T-helper 1 cell treated with Interleukin-12 subunit alpha and Interleukin-12 subunit beta and Interleukin-4 antibody, amounts not matched to agents 30 μg/mL and 1 μg/mL, for 36 hours (primary cell): ENCODE data around the gene MYEF2.

Experiments
- H3K27ac Mint-ChIP-seq: one replicate; pipeline ENCODE4 v1.8.0; 2021; ENCODE audit warnings: mild to moderate bottlenecking, mixed read lengths
- H3K27me3 Mint-ChIP-seq: one replicate; pipeline ENCODE4 v1.8.0; 2021; ENCODE audit warnings: low read depth, mixed read lengths
- H3K36me3 Mint-ChIP-seq: one replicate; pipeline ENCODE4 v1.8.0; 2021; ENCODE audit warnings: low read depth, mixed read lengths
- H3K4me1 Mint-ChIP-seq: one replicate; pipeline ENCODE4 v1.8.0; 2021; ENCODE audit warnings: low read depth, mixed read lengths
- H3K4me3 Mint-ChIP-seq: one replicate; pipeline ENCODE4 v1.8.0; 2021; ENCODE audit warnings: mild to moderate bottlenecking, moderate library complexity, mixed read lengths
- H3K9me3 Mint-ChIP-seq: one replicate; pipeline ENCODE4 v1.8.0; 2021; ENCODE audit warnings: mixed read lengths

The MYEF2 gene

DNA sequence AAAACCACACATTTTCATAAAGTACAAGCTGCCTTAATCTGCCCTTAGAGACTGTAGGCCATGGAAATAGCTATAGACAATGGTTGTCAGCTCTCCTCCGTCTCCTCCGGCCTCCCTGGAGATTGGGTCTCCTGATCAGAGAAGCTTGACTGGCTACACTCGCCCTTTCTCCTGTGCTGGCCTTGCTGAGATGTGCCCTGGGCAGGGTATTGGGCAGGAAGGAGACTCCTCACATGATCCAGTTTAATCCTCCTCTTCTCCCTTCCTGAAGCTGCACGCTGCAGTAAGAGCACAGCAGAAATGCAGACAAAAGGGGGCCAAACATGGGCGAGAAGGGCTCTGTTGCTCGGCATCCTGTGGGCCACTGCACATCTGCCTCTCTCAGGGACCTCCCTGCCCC is 57.4 kb downstream of the MYEF2 start, which contains the start of gene SLC24A5:
TSS of gene SLC24A5 (plus strand) at position 246 of the 400 bp plus-strand sequence. CDS start at position 301, 55 bp downstream.
- H3K4me3 Mint-ChIP-seq: no peak within 1 kb of the TSS
- no peaks in the 10 kb centered on the region for H3K4me1 Mint-ChIP-seq
- no peaks in the 10 kb centered on the region for H3K36me3 Mint-ChIP-seq
- H3K27me3 Mint-ChIP-seq: peaks cover 7% of the 10 kb centered on the region
- no peaks in the 10 kb centered on the region for H3K9me3 Mint-ChIP-seq
- no peak within 1 kb of the TSS for H3K27ac Mint-ChIP-seq

DNA sequence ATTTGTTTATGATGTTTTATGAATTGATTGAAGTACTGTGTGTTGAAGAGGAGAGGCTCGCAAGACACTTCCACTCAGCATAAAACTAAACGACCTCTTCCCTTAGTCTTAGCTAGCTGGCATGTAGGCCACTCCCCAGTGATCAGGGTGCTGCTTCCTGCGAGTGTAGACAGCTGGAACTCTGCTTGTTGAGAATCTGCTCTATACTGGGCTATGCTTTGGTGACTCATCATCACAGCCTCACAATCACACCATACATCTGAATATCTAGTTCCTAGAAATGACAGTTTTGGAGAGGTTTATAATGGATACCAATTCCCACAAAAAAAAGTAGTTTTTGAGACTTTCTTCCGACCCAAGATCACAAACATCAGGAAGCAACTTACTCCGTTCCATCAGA is 58.8 kb downstream of the MYEF2 start:
- H3K9me3 Mint-ChIP-seq: no peaks in the 10 kb centered on the region
- no peaks in the 10 kb centered on the region for H3K4me1 Mint-ChIP-seq
- H3K27ac Mint-ChIP-seq: no peak overlapping the region
- peaks cover 7% of the 10 kb centered on the region for H3K27me3 Mint-ChIP-seq
- H3K36me3 Mint-ChIP-seq: no peaks in the 10 kb centered on the region
- H3K4me3 Mint-ChIP-seq: no peak overlapping the region

- Mint-ChIP-seq H3K36me3 (no peaks in the 10 kb centered on the region), H3K4me1 (no peaks in the 10 kb centered on the region), H3K27ac (no peak overlapping the region), H3K27me3 (peaks cover 4% of the 10 kb centered on the region), H3K4me3 (no peak overlapping the region), H3K9me3 (no peaks in the 10 kb centered on the region)
Measured at GRCh38 chr15:48112242-48112641, 65.9 kb downstream of the MYEF2 start.

DNA sequence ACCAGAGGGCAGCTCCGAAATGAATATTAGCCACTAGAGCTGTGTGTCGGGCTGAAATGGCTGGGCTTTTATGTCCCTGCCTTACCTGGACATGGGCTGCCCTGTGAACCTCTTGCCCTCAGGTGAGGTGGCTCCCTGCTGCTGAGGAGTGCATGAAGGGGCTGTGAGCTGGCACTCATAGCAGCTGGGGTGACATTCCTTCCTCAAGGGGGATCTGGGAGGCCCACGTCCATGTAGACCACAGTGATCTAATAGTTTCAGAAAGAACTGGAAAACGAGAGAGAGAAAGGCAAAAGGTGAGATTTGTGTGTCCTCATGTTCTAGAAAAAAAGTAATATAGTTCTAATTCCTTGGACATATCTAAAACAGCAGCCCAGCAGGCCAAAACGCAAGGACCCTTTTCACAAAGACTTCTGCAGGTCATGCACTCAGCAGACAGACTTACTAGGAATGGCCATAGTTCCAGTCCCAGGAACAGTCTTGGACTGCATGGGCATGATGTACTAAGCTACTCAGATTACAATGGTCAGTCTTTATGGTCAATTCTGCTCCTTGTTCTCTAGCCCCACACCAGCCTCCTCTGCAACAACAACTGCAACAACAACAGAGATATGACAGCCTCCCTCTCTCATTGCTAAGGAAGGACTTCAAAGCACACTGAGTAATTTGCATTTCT is 68.1 kb downstream of the MYEF2 start:
- Mint-ChIP-seq H3K27me3 (no peaks in the 10 kb centered on the region), H3K4me3 (no peak overlapping the region), H3K27ac (no peak overlapping the region), H3K36me3 (no peaks in the 10 kb centered on the region), H3K9me3 (no peaks in the 10 kb centered on the region), H3K4me1 (no peaks in the 10 kb centered on the region)

- H3K27ac Mint-ChIP-seq: no peak overlapping the region
- H3K4me3 Mint-ChIP-seq: no peak overlapping the region
- no peaks in the 10 kb centered on the region for H3K9me3 Mint-ChIP-seq
- H3K27me3 Mint-ChIP-seq: no peaks in the 10 kb centered on the region
- H3K4me1 Mint-ChIP-seq: no peaks in the 10 kb centered on the region
- H3K36me3 Mint-ChIP-seq: no peaks in the 10 kb centered on the region
Measured at GRCh38 chr15:48109212-48109611, 68.9 kb downstream of the MYEF2 start.

GRCh38 chr15:48105936-48106335 is 72.2 kb downstream of the MYEF2 start:
- Mint-ChIP-seq H3K27me3 (peaks cover 4% of the 10 kb centered on the region), H3K36me3 (no peaks in the 10 kb centered on the region), H3K27ac (no peak overlapping the region), H3K4me1 (no peaks in the 10 kb centered on the region), H3K9me3 (no peaks in the 10 kb centered on the region), H3K4me3 (no peak overlapping the region)

DNA sequence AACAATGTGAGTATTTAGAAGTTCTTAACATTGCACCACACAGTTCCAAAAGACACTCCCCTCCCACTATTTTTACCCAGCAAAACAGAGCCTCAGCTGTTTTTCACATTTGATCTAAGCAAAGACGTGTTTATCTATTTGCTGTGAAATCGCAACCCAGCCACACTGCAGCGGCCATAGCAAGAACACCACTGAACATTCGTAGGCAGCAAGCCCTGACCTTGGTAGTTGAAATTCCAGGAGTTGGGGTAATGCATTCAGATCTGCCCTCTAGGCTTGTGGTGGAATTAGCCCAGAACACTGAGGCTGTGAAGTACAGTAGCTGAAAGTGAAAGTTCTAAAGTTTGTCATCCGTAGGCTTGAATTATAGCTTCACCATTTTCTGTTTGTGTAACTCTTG is 74.4 kb downstream of the MYEF2 start:
- no peaks in the 10 kb centered on the region for H3K36me3 Mint-ChIP-seq
- no peak overlapping the region for H3K27ac Mint-ChIP-seq
- H3K27me3 Mint-ChIP-seq: peaks cover 6% of the 10 kb centered on the region
- H3K4me1 Mint-ChIP-seq: no peaks in the 10 kb centered on the region
- no peak overlapping the region for H3K4me3 Mint-ChIP-seq
- no peaks in the 10 kb centered on the region for H3K9me3 Mint-ChIP-seq

DNA sequence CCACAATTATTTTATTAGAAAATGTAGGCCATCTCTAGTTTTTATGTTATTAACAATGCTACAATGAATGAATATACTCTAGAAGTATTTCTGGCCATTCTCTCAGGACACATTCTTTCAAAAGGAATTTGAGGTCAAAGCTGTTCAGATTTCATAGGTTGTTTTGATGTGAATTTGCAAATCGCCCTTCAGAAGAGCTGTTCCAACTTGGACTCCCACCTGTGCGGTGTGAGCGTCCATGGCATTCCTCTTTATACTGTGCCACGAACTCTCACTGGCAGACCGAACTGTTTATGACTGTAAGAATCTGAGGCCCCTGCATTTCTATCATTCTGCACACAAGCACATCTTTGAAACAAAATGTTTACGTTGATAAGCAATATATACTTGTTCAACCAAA is 75.9 kb downstream of the MYEF2 start:
- Mint-ChIP-seq H3K36me3 (no peaks in the 10 kb centered on the region), H3K9me3 (no peaks in the 10 kb centered on the region), H3K27ac (no peak overlapping the region), H3K4me1 (no peaks in the 10 kb centered on the region), H3K4me3 (no peak overlapping the region), H3K27me3 (peaks cover 6% of the 10 kb centered on the region)

DNA sequence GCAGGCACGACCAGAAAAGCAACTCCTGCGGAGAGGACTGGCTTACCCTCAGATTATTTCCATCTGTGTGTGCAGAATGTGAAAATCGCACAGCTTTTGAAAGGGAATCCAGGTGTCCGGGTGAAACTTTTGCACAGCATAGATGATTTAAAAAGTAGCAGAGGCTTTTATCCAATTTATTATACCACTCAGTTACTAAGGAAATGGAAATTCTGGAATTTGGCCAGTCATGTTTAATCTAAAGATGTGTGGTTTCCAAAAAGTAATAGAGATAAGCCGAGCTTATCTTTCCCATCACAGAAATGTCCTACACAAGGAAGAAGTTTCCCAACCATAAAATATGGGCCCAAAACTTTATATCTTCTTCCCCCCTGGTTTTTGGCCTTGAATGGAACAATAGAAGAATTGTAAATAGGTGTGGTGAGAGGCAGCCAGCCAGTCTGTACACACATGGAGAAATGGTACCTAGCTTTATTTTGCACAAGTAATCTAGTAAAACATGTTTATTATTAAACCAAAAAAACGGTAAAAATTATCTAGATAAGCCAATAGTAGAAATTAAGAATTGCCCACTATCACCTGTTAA is 76.6 kb downstream of the MYEF2 start:
- Mint-ChIP-seq H3K4me3 (no peak overlapping the region), H3K36me3 (no peaks in the 10 kb centered on the region), H3K4me1 (no peaks in the 10 kb centered on the region), H3K27me3 (peaks cover 6% of the 10 kb centered on the region), H3K27ac (no peak overlapping the region), H3K9me3 (no peaks in the 10 kb centered on the region)

GRCh38 chr15:48097264-48097663 is 80.8 kb downstream of the MYEF2 start:
- Mint-ChIP-seq H3K9me3 (no peaks in the 10 kb centered on the region), H3K27ac (no peak overlapping the region), H3K27me3 (peaks cover 3% of the 10 kb centered on the region), H3K36me3 (no peaks in the 10 kb centered on the region), H3K4me3 (no peak overlapping the region), H3K4me1 (no peaks in the 10 kb centered on the region)

- no peaks in the 10 kb centered on the region for H3K9me3 Mint-ChIP-seq
- H3K4me1 Mint-ChIP-seq: no peaks in the 10 kb centered on the region
- H3K4me3 Mint-ChIP-seq: no peak overlapping the region
- no peak overlapping the region for H3K27ac Mint-ChIP-seq
- peaks cover 3% of the 10 kb centered on the region for H3K27me3 Mint-ChIP-seq
- no peaks in the 10 kb centered on the region for H3K36me3 Mint-ChIP-seq
Measured at GRCh38 chr15:48096813-48097212, 81.3 kb downstream of the MYEF2 start.

GRCh38 chr15:48096355-48096786 is 81.7 kb downstream of the MYEF2 start:
- no peaks in the 10 kb centered on the region for H3K4me1 Mint-ChIP-seq
- no peak overlapping the region for H3K27ac Mint-ChIP-seq
- H3K27me3 Mint-ChIP-seq: peaks cover 3% of the 10 kb centered on the region
- H3K36me3 Mint-ChIP-seq: no peaks in the 10 kb centered on the region
- H3K4me3 Mint-ChIP-seq: no peak overlapping the region
- no peaks in the 10 kb centered on the region for H3K9me3 Mint-ChIP-seq

GRCh38 chr15:48091522-48091921 is 86.6 kb downstream of the MYEF2 start:
- Mint-ChIP-seq H3K9me3 (no peaks in the 10 kb centered on the region), H3K4me3 (no peak overlapping the region), H3K36me3 (no peaks in the 10 kb centered on the region), H3K27me3 (no peaks in the 10 kb centered on the region), H3K4me1 (no peaks in the 10 kb centered on the region), H3K27ac (no peak overlapping the region)

DNA sequence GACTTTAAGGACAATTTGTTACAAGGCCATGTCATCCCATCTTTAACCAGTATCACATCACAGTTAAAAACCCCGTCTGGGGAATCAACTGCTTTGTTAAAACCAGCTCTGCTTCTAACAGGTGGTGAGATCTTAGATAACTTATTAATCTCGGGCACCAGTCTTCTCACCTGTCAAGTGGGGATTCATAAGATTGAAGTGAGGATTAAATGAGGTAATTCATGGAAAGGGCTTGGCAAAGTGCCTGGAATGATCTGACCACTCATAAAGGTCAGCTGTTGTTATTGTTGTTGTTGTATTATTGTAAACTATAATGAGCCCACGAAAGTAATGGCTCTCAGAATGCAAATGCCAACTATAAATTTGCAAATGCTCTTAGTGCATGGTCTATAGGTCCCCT is 87.4 kb downstream of the MYEF2 start:
- no peak overlapping the region for H3K27ac Mint-ChIP-seq

DNA sequence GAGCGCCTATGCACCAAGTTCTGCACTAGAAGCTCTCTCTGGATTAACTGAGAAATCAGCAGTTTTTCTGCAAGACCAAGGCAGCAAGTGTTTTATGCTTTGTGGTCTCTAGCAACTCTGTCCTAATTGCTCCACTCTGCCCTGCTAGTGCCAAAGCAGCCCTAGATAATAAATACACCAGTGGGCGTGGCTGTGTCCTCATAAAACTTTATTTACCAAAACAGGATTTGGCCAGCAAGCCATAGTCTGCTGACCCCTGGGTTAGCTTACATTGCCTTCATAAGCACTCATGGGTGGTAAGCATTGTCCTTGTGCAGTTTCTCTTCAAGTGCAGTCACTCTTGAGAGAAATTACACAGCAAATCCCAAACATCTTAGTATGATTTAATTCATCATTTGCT is 88.0 kb downstream of the MYEF2 start:
- H3K9me3 Mint-ChIP-seq: no peaks in the 10 kb centered on the region
- no peaks in the 10 kb centered on the region for H3K36me3 Mint-ChIP-seq
- no peaks in the 10 kb centered on the region for H3K4me1 Mint-ChIP-seq
- H3K27me3 Mint-ChIP-seq: no peaks in the 10 kb centered on the region
- H3K4me3 Mint-ChIP-seq: no peak overlapping the region
- H3K27ac Mint-ChIP-seq: no peak overlapping the region

More for the DNA sequence above, 87.4 kb downstream of the MYEF2 start:
- H3K27me3 Mint-ChIP-seq: no peaks in the 10 kb centered on the region
- H3K4me1 Mint-ChIP-seq: no peaks in the 10 kb centered on the region
- no peak overlapping the region for H3K4me3 Mint-ChIP-seq
- H3K36me3 Mint-ChIP-seq: no peaks in the 10 kb centered on the region
- no peaks in the 10 kb centered on the region for H3K9me3 Mint-ChIP-seq
